ENCODE results near the gene PRIM2.
"Not testable (repeated sequence)": the region's sequence is repeated elsewhere in the genome, so short reads cannot be mapped to it uniquely, and the experiment has no call there.

PRIM2 gene

DNA sequence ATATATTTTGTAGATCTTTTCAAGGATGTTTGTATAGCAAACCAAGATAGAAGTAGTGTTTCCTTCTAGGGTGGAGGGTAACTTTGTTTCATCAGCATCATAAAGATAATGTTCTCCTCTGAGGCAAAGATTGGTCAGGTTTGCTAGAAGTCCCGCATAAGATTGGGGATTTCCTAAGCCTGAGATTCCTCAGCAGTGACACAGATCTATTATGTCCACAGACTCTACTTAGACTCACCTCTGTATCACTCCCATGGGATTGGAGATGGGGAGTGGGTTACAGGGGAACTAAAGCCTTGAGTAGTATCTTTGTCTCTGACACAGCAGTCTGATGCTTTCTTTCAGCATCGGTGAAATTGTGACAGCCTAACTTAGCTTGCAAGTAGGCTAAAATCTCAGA lies 341.1 kb downstream of the PRIM2 start:
- not testable (repeated sequence) for DNase-seq

- DNase-seq, result not testable (repeated sequence)
Measured at GRCh38 chr6:57659794-57660193, 342.4 kb downstream of the PRIM2 start.

GRCh38 chr6:57660940-57661339 lies 343.5 kb downstream of the PRIM2 start:
- DNase-seq, result not testable (repeated sequence)

- not testable (repeated sequence) for DNase-seq
Measured at GRCh38 chr6:57668108-57668507, 350.7 kb downstream of the PRIM2 start.

GRCh38 chr6:57671237-57671636 lies 353.8 kb downstream of the PRIM2 start:
- not testable (repeated sequence) for DNase-seq

DNA sequence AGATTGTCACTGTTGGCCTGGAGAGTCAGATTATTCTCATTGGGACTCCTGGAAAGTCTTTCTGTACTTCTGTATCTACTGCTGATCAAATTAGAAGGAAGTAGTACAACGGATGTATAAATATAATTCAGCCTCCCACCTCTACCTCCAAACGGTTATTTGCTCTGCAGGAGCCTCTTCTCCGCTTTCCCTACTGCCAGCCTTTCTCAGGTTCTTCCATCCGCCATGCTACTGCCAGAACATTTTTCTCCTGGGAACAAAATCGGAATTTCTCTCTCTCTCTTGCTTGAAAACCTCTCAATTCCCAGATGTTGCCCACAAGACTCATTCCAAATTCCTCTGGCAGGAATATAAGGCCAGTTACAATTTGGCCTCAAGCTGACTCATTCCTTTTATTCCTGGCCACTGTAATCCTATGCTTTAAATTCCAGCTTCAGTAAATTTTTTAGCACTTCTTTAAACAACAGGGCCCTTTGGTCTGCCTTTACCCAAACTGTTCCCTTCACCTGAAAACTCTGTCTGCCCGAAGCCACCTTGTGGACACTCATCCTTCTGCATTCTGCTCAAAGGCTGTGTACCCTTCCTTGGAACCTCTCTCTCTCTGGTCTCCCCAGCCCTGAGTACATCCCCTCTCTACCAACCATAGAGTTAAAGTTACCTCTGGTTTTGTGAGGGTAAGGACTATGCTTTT lies 354.7 kb downstream of the PRIM2 start:
- not testable (repeated sequence) for DNase-seq

- not testable (repeated sequence) for DNase-seq
Measured at GRCh38 chr6:57673281-57673680, 355.9 kb downstream of the PRIM2 start.

DNA sequence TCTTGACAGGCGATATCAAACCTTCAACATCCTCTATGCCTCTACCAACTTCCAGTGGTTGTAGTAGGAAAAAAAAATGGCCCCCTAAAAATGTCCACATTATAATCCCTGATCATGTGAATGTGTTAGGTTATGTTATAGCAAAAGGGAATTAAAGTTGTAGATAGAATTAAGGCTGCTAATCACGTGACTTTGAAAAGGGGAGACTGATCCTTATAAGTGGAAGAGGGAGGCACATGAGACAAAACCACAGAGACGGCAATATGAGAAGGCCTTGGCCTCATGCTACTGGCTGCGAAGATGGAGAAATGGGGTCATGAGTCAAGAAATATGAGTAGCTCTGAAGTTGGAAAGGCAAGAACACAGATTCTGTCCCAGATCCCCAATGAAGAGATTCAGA lies 358.0 kb downstream of the PRIM2 start:
- not testable (repeated sequence) for DNase-seq

DNA sequence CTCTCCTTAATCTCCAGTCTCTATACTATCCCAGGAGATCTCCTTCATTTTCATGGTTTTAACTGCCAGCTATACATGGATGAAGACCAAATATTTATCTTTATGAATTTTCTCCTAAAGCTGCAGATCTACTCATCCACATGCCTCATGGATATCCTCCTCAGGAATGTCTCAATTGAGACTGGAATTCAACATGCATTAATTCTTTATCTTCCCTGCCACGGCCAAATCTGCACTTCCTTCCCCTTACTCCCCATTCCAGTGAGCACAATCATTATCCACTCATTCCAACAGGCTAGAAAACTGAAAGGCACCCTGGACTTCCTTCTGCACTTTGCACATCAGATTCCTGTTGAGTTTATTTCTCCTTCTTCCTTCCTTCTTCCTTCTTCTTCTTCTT lies 379.0 kb downstream of the PRIM2 start:
- not testable (repeated sequence) for DNase-seq

Measured in NCI-H1436 (cell line).